Neural crest cell (in vitro differentiated cells): ENCODE results near the gene PNPLA2. TPM values are rescaled to one million over a fixed set of nuclear protein-coding genes. Genes with fewer than 3 reads are reported as not detected.

ENCODE experiments used
- DNase-seq: peaks from one replicate; pipeline ENCODE4 v3.0.0; 2021; ENCODE audit warnings: low read depth, mixed read lengths, low spot score
- H3K27ac Mint-ChIP-seq: one replicate; pipeline ENCODE4 v1.8.0; 2021; ENCODE audit warnings: mild to moderate bottlenecking, mixed read lengths; ENCODE audit not compliant: unreplicated experiment
- H3K27me3 Mint-ChIP-seq: 2 replicates; pipeline ENCODE4 v1.8.0; 2021; ENCODE audit warnings: low read depth, mild to moderate bottlenecking, mixed read lengths
- H3K36me3 Mint-ChIP-seq: 2 replicates; pipeline ENCODE4 v1.8.0; 2021; ENCODE audit warnings: low read depth, mild to moderate bottlenecking, mixed read lengths
- H3K4me1 Mint-ChIP-seq: 2 replicates; pipeline ENCODE4 v1.8.0; 2021; ENCODE audit warnings: mixed read lengths
- H3K4me3 Mint-ChIP-seq: one replicate; pipeline ENCODE4 v1.8.0; 2021; ENCODE audit warnings: mild to moderate bottlenecking, mixed read lengths
- H3K9me3 Mint-ChIP-seq: 2 replicates; pipeline ENCODE4 v1.8.0; 2021; ENCODE audit warnings: mixed read lengths
- CTCF ChIP-seq: fragments of 200-600 bp; sonication (generic); conservative IDR thresholded peaks from 2 replicates; pipeline ENCODE4 v1.5.0; 2021; ENCODE audit warnings: antibody characterized with exemption, mild to moderate bottlenecking
- total RNA-seq: library from RNA; stranded (reverse); gene quantifications from 2 replicates; pipeline ENCODE4 v1.2.1, GENCODE V29; 2021

The PNPLA2 gene
- total RNA-seq, 1 donor from 2014 or later = 34.5 TPM

- H3K4me3 Mint-ChIP-seq = peak overlapping the region; percentile 81
- H3K27ac Mint-ChIP-seq = no peak overlapping the region
- H3K4me1 Mint-ChIP-seq = peaks cover 28% of the 10 kb centered on the region
Observed at GRCh38 chr11:829176-829846, 10.6 kb downstream of the PNPLA2 start.

GRCh38 chr11:829847-830294 is 11.2 kb downstream of the PNPLA2 start:
- H3K4me1 Mint-ChIP-seq = peaks cover 28% of the 10 kb centered on the region
- no peak for DNase-seq
- H3K27me3 Mint-ChIP-seq = peaks cover 63% of the 10 kb centered on the region
- no peak overlapping the region for H3K27ac Mint-ChIP-seq
- H3K36me3 Mint-ChIP-seq = no peaks in the 10 kb centered on the region
- peak overlapping the region; percentile 81 for H3K4me3 Mint-ChIP-seq
- no peaks in the 10 kb centered on the region for H3K9me3 Mint-ChIP-seq
- no peak for TF ChIP-seq CTCF

More at GRCh38 chr11:829176-829846, 10.6 kb downstream of the PNPLA2 start:
- Mint-ChIP-seq H3K27me3 (peaks cover 63% of the 10 kb centered on the region), H3K9me3 (no peaks in the 10 kb centered on the region), H3K36me3 (no peaks in the 10 kb centered on the region)
- no peak for TF ChIP-seq CTCF
- no peak for DNase-seq

GRCh38 chr11:830295-831117 is 11.8 kb downstream of the PNPLA2 start:
- Mint-ChIP-seq H3K27ac (no peak overlapping the region), H3K9me3 (no peaks in the 10 kb centered on the region), H3K36me3 (no peaks in the 10 kb centered on the region), H3K4me3 (peak overlapping the region; percentile 81), H3K4me1 (peaks cover 28% of the 10 kb centered on the region), H3K27me3 (peaks cover 60% of the 10 kb centered on the region)
- DNase-seq = peak; percentile 62
- no peak for TF ChIP-seq CTCF

- TF ChIP-seq CTCF = no peak
- Mint-ChIP-seq H3K27me3 (peaks cover 58% of the 10 kb centered on the region), H3K4me1 (peaks cover 28% of the 10 kb centered on the region), H3K9me3 (no peaks in the 10 kb centered on the region), H3K4me3 (peak overlapping the region; percentile 69), H3K27ac (no peak overlapping the region), H3K36me3 (no peaks in the 10 kb centered on the region)
- no peak for DNase-seq
Observed at GRCh38 chr11:831118-831864, 12.6 kb downstream of the PNPLA2 start.

- no peak for TF ChIP-seq CTCF
- peak overlapping the region; percentile 69 for H3K4me3 Mint-ChIP-seq
- no peak overlapping the region for H3K27ac Mint-ChIP-seq
- no peak for DNase-seq
- H3K27me3 Mint-ChIP-seq = peaks cover 53% of the 10 kb centered on the region
- H3K9me3 Mint-ChIP-seq = no peaks in the 10 kb centered on the region
- no peaks in the 10 kb centered on the region for H3K36me3 Mint-ChIP-seq
- H3K4me1 Mint-ChIP-seq = peaks cover 28% of the 10 kb centered on the region
Observed at GRCh38 chr11:831961-832528, 13.3 kb downstream of the PNPLA2 start.
